HFFc6 (cell line): ENCODE results near the gene BFSP2. TPM values are rescaled to one million over a fixed set of nuclear protein-coding genes. Genes with fewer than 3 reads are reported as not detected.
A peak's percentile ranks its signal among the peaks of the same experiment; 100 is the strongest.

Experiments used
- DNase-seq: peaks from one replicate; pipeline ENCODE4 v3.0.0-alpha.2; 2018
- H3K27ac Mint-ChIP-seq: 2 replicates; pipeline ENCODE4 v1.8.0; 2020; ENCODE audit warnings: mild to moderate bottlenecking, mixed read lengths
- H3K27me3 Mint-ChIP-seq: 2 replicates; pipeline ENCODE4 v1.8.0; 2021; ENCODE audit warnings: mild to moderate bottlenecking, moderate library complexity, mixed read lengths; ENCODE audit not compliant: insufficient read depth
- H3K36me3 Mint-ChIP-seq: 2 replicates; pipeline ENCODE4 v1.8.0; 2021; ENCODE audit warnings: low read depth, mixed read lengths
- H3K4me1 Mint-ChIP-seq: 2 replicates; pipeline ENCODE4 v1.8.0; 2020; ENCODE audit warnings: low read depth, mixed read lengths
- H3K4me3 Mint-ChIP-seq: 2 replicates; pipeline ENCODE4 v1.8.0; 2020; ENCODE audit warnings: mild to moderate bottlenecking, moderate library complexity, mixed read lengths
- H3K9me3 Mint-ChIP-seq: 2 replicates; pipeline ENCODE4 v1.8.0; 2020; ENCODE audit warnings: mild to moderate bottlenecking, mixed read lengths
- CTCF ChIP-seq: fragments of 200-600 bp; sonication (generic); IDR thresholded peaks from 2 replicates; pipeline ENCODE4 v1.5.0; 2021; ENCODE audit warnings: antibody characterized with exemption, mild to moderate bottlenecking
- total RNA-seq, 6 experiments: library from RNA; stranded (reverse); fragmentation: NEBNext Ultra II Directional; extraction: Animal tissue kit (Norgen Biotek cat#: 25700); gene quantifications; 2 replicates in 1 of 6; 3 replicates in 5 of 6; pipeline ENCODE4 v1.2.3, GENCODE V29; 2021

Gene BFSP2
- total RNA-seq, 6 experiments from 2014 or later: not detected

- no peaks in the 10 kb centered on the region for H3K36me3 Mint-ChIP-seq
- no peak overlapping the region for H3K27ac Mint-ChIP-seq
- no peaks in the 10 kb centered on the region for H3K9me3 Mint-ChIP-seq
- H3K4me1 Mint-ChIP-seq: no peaks in the 10 kb centered on the region
- DNase-seq: no peak
- no peak for TF ChIP-seq CTCF
- H3K4me3 Mint-ChIP-seq: no peak overlapping the region
- peaks cover 11% of the 10 kb centered on the region for H3K27me3 Mint-ChIP-seq
Observed at GRCh38 chr3:133375403-133375745, 24.5 kb upstream of the BFSP2 start.

DNA sequence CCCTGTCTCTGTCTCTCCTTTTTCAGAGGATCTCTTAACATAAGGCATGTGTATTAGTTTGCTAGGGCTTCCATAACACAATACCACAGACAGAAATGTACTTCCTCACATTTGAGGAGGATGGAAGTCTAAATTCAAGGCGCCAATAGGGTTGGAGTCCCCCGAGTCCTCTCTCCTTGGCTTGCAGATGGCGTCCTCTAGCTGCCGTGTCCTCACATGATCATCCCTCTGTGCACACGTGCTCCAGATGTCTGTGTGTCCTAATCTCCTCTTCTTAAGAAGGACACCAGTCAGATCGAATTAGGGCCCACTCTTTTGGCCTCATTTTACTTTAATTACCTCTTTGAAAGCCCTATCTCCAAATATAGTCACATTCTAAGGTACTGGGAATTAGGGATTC is 23.0 kb upstream of the BFSP2 start:
- no peak overlapping the region for H3K27ac Mint-ChIP-seq
- no peaks in the 10 kb centered on the region for H3K36me3 Mint-ChIP-seq
- H3K4me1 Mint-ChIP-seq: no peaks in the 10 kb centered on the region
- no peak for DNase-seq
- no peaks in the 10 kb centered on the region for H3K9me3 Mint-ChIP-seq
- H3K27me3 Mint-ChIP-seq: peaks cover 20% of the 10 kb centered on the region
- no peak overlapping the region for H3K4me3 Mint-ChIP-seq
- no peak for TF ChIP-seq CTCF

DNA sequence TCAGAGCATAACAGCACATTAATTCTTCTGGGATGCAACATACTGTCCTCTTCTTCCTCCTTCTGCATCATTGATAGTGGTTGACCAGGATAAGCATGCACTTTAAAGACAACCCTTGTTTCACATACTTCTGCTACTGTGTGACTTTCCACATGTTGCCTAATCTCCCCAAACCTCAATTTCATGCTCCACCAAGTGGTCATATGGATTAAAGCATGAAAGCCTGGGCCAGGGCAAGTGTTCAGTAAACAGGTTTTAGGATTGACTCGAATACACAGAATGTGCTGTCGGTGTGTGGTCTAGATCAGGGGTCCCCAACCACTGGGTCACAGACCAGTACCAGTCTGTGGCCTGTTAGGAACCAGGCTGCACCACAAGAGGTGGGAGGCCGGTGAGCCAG is 22.5 kb upstream of the BFSP2 start:
- H3K36me3 Mint-ChIP-seq: no peaks in the 10 kb centered on the region
- H3K9me3 Mint-ChIP-seq: no peaks in the 10 kb centered on the region
- DNase-seq: peak; percentile 49
- no peaks in the 10 kb centered on the region for H3K4me1 Mint-ChIP-seq
- H3K27me3 Mint-ChIP-seq: peaks cover 26% of the 10 kb centered on the region
- peak; percentile 68 for TF ChIP-seq CTCF
- H3K27ac Mint-ChIP-seq: no peak overlapping the region
- H3K4me3 Mint-ChIP-seq: no peak overlapping the region

- H3K36me3 Mint-ChIP-seq: no peaks in the 10 kb centered on the region
- H3K4me1 Mint-ChIP-seq: peaks cover 11% of the 10 kb centered on the region; the same call in 1 of the 2 replicates
- peaks cover 26% of the 10 kb centered on the region for H3K27me3 Mint-ChIP-seq
- no peaks in the 10 kb centered on the region for H3K9me3 Mint-ChIP-seq
- no peak overlapping the region for H3K4me3 Mint-ChIP-seq
- H3K27ac Mint-ChIP-seq: no peak overlapping the region
- DNase-seq: no peak
- TF ChIP-seq CTCF: no peak
Observed at GRCh38 chr3:133379926-133380325, 19.9 kb upstream of the BFSP2 start.

GRCh38 chr3:133380481-133381225 is 19.2 kb upstream of the BFSP2 start:
- peaks cover 28% of the 10 kb centered on the region for H3K27me3 Mint-ChIP-seq
- DNase-seq: no peak
- no peaks in the 10 kb centered on the region for H3K36me3 Mint-ChIP-seq
- H3K4me3 Mint-ChIP-seq: no peak overlapping the region
- H3K9me3 Mint-ChIP-seq: no peaks in the 10 kb centered on the region
- peaks cover 11% of the 10 kb centered on the region; the same call in 1 of the 2 replicates for H3K4me1 Mint-ChIP-seq
- TF ChIP-seq CTCF: no peak
- no peak overlapping the region for H3K27ac Mint-ChIP-seq
